GM12892 (cell line): ENCODE data around the gene ANGPT4.

ENCODE experiments used
- POLR2A ChIP-seq: IDR thresholded peaks from 2 replicates; pipeline ENCODE4 v1.6.1; 2011; ENCODE audit warnings: low read depth, low read length, control low read depth
- POLR2AphosphoS5 ChIP-seq: IDR thresholded peaks from 2 replicates; pipeline ENCODE4 v1.6.1; 2011; ENCODE audit warnings: low read depth, low read length, control low read depth

GRCh38 chr20:961768-962167 is 45.6 kb upstream of the ANGPT4 start:
- no peak for TF ChIP-seq POLR2AphosphoS5
- no peak for TF ChIP-seq POLR2A
